ENCODE data around the gene FES.
"Not testable (repeated sequence)": the region's sequence is repeated elsewhere in the genome, so short reads cannot be mapped to it uniquely, and the experiment has no call there.

FES gene

GRCh38 chr15:90893175-90894090, 9.1 kb downstream of the FES start:
- no peak for DNase-seq

- no peak for DNase-seq
These were observed 11.3 kb downstream of the FES start for GRCh38 chr15:90895571-90896117.

- DNase-seq: not testable (repeated sequence)
These were observed 12.9 kb downstream of the FES start for GRCh38 chr15:90897131-90897655.

- DNase-seq: no peak
These were observed 17.1 kb downstream of the FES start for GRCh38 chr15:90901175-90902039.

- peak; percentile 74 for DNase-seq
These were observed 17.9 kb downstream of the FES start for GRCh38 chr15:90902040-90902839.

- peak; percentile 83 for DNase-seq
These were observed 18.8 kb downstream of the FES start, which contains the start of gene MAN2A2 for GRCh38 chr15:90902840-90903732. MAN2A2 (plus strand) TSS chr15:90903302; CDS start chr15:90904208, 906 bp downstream.

- DNase-seq: no peak
These were observed 19.6 kb downstream of the FES start for GRCh38 chr15:90903733-90904536.

GRCh38 chr15:90904746-90905145, 20.4 kb downstream of the FES start:
- no peak for DNase-seq

GRCh38 chr15:90905306-90906180, 21.2 kb downstream of the FES start:
- DNase-seq: no peak

GRCh38 chr15:90906181-90906849, 22.0 kb downstream of the FES start:
- DNase-seq: no peak

- no peak for DNase-seq
These were observed 22.9 kb downstream of the FES start for GRCh38 chr15:90907051-90907660.

- DNase-seq: no peak
These were observed 23.7 kb downstream of the FES start for GRCh38 chr15:90907838-90908507.

- DNase-seq: not testable (repeated sequence)
These were observed 25.1 kb downstream of the FES start for GRCh38 chr15:90909449-90909848.

GRCh38 chr15:90909976-90910375, 25.7 kb downstream of the FES start:
- no peak for DNase-seq

GRCh38 chr15:90910441-90911301, 26.4 kb downstream of the FES start:
- no peak for DNase-seq

- DNase-seq: no peak
These were observed 27.0 kb downstream of the FES start for GRCh38 chr15:90911302-90911623.

Measured in activated CD4-positive, alpha-beta T cell treated with anti-CD3 and anti-CD28 coated beads, Interleukin-2, amount 50 U/mL, for 16 hours (primary cell).